Mucosa of descending colon (tissue), 3 donors: ENCODE results near the gene TRIM27. TPM values are rescaled to one million over a fixed set of nuclear protein-coding genes. Genes with fewer than 3 reads are reported as not detected.

Experiments used
- ATAC-seq: fragments of 200-7000 bp; cut with Tn5 transposase; one replicate; pipeline ENCODE4 v1.9.1; 2020; ENCODE audit warnings: mild to moderate bottlenecking, moderate library complexity
- DNase-seq, 3 donors: peaks; one replicate each; pipeline ENCODE4 v3.0.0-alpha.2; 2020
- H3K36me3 ChIP-seq: fragments of 200-600 bp; one replicate; pipeline ENCODE4 v1.8.0; 2021; ENCODE audit warnings: low read depth, mild to moderate bottlenecking
- H3K4me1 ChIP-seq: fragments of 200-600 bp; one replicate; pipeline ENCODE4 v1.8.0; 2021; ENCODE audit warnings: low read depth, mild to moderate bottlenecking
- H3K4me3 ChIP-seq: fragments of 200-600 bp; one replicate; pipeline ENCODE4 v1.8.0; 2021; ENCODE audit warnings: mild to moderate bottlenecking
- H3K9me3 ChIP-seq: fragments of 200-600 bp; one replicate; pipeline ENCODE4 v1.8.0; 2021; ENCODE audit warnings: mild to moderate bottlenecking
- intact Hi-C, 2 donors: fragments of 100-400 bp; cut with DNase I in 1 of 2; cut with micrococcal nuclease in 1 of 2; formaldehyde crosslinking; loops; one replicate each; pipeline versions ENCODE4 v1.11.0 to v1.11.1; 2022; cut with DNase I, micrococcal nuclease
- total RNA-seq, 3 donors: library from RNA; stranded (reverse); fragmentation: NEBNext Ultra II Directional in 2 of 3; extraction: Animal tissue kit (Norgen Biotek cat#: 25700) in 2 of 3; gene quantifications; one replicate each; pipeline versions ENCODE4 v1.2.1 to v1.2.4, GENCODE V29; 2021 to 2023
- TF ChIP-seq, protein P1 (sequence below): fragments of 200-600 bp; IDR thresholded peaks from one replicate; pipeline ENCODE4 v1.8.0; 2022; ENCODE audit warnings: antibody characterized with exemption, mild to moderate bottlenecking
- donor health status: DM: no; HTN: no; CAD: no; lungs with moderate emphysema.
- donor health status: DM: no; HTN: no; CAD: no.
- donor health status: DM: no; HTN: yes; CAD: no.

The TRIM27 gene
- total RNA-seq, 3 donors from 2014 or later: 33.1 to 37.2 (median 35.5) TPM

- Histone ChIP-seq H3K36me3 (peaks cover 6% of the 10 kb centered on the region), H3K4me3 (peak overlapping the region; percentile 47), H3K4me1 (peaks cover 9% of the 10 kb centered on the region), H3K9me3 (no peaks in the 10 kb centered on the region)
- ATAC-seq (peak; percentile 57), DNase-seq (peak; percentile 63 to 72 (median 71))
- TF ChIP-seq, protein P1, sequence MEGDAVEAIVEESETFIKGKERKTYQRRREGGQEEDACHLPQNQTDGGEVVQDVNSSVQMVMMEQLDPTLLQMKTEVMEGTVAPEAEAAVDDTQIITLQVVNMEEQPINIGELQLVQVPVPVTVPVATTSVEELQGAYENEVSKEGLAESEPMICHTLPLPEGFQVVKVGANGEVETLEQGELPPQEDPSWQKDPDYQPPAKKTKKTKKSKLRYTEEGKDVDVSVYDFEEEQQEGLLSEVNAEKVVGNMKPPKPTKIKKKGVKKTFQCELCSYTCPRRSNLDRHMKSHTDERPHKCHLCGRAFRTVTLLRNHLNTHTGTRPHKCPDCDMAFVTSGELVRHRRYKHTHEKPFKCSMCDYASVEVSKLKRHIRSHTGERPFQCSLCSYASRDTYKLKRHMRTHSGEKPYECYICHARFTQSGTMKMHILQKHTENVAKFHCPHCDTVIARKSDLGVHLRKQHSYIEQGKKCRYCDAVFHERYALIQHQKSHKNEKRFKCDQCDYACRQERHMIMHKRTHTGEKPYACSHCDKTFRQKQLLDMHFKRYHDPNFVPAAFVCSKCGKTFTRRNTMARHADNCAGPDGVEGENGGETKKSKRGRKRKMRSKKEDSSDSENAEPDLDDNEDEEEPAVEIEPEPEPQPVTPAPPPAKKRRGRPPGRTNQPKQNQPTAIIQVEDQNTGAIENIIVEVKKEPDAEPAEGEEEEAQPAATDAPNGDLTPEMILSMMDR: no peak
- intact Hi-C loops: no loop called here
Observed at GRCh38 chr6:28896505-28897368, 27.0 kb downstream of the TRIM27 start.

DNA sequence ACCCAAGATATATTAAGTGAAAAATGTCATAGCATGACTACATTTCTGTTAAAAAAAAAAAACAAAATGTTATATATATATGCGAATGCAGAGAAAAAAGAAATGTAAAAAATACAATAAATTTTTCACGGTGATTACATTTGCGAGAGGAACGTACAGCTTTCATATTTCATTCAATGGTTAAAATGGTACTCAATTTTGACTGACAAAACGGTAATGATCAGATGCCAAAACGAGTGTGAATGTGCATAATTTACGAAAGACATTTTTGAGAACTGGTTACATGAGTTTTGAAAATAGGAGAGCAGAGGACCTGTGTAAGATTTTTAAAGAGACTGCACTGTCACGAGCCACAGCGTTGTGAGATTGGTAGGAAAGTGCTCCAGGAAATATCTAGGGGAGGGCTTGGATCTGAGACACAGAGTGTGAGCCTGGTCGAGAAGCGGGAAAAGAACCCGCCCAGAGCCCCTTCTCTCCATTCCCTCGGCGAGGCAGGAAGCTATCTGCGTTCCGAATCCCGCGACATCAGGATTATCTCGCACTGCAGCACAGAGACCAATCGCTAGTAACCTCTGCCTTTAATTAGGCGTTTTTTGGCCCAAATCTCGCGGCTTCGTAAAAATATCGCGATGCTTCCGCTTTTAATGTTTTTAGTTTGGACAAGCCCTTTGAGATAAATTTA is 28.5 kb downstream of the TRIM27 start:
- intact Hi-C loops: no loop called here
- DNase-seq: peak; percentile 90 to 96 (median 91)
- TF ChIP-seq, protein P1: no peak
- H3K36me3 ChIP-seq: peaks cover 6% of the 10 kb centered on the region
- H3K4me3 ChIP-seq: peak overlapping the region; percentile 47
- peak; percentile 88 for ATAC-seq
- H3K4me1 ChIP-seq: peaks cover 9% of the 10 kb centered on the region
- H3K9me3 ChIP-seq: no peaks in the 10 kb centered on the region

- Histone ChIP-seq H3K4me3 (no peak overlapping the region), H3K4me1 (peaks cover 9% of the 10 kb centered on the region), H3K9me3 (no peaks in the 10 kb centered on the region), H3K36me3 (peaks cover 6% of the 10 kb centered on the region)
- no peak for DNase-seq
- intact Hi-C loops: no loop called here
- TF ChIP-seq, protein P1: no peak
- ATAC-seq: no peak
Observed at GRCh38 chr6:28893172-28893799, 30.5 kb downstream of the TRIM27 start.

GRCh38 chr6:28892525-28892924 is 31.3 kb downstream of the TRIM27 start:
- no peaks in the 10 kb centered on the region for H3K9me3 ChIP-seq
- TF ChIP-seq, protein P1: no peak
- DNase-seq (no peak), ATAC-seq (no peak)
- peaks cover 6% of the 10 kb centered on the region for H3K36me3 ChIP-seq
- no peak overlapping the region for H3K4me3 ChIP-seq
- peaks cover 2% of the 10 kb centered on the region for H3K4me1 ChIP-seq
- intact Hi-C loops: no loop called here

- Histone ChIP-seq H3K4me1 (no peaks in the 10 kb centered on the region), H3K36me3 (no peaks in the 10 kb centered on the region), H3K4me3 (no peak overlapping the region), H3K9me3 (no peaks in the 10 kb centered on the region)
- ATAC-seq (no peak), DNase-seq (no peak)
- intact Hi-C loops: no loop called here
- TF ChIP-seq, protein P1: no peak
Observed at GRCh38 chr6:28887796-28888496, 35.8 kb downstream of the TRIM27 start.
